H9 (cell line): ENCODE data around the gene SP100. TPM values are rescaled to one million over a fixed set of nuclear protein-coding genes. Genes with fewer than 3 reads are reported as not detected.

Experiments
- DNase-seq: peaks from one replicate; pipeline ENCODE4 v3.0.0-alpha.2; 2017
- H2AFZ ChIP-seq: one replicate; pipeline ENCODE4 v1.6.1; 2013; ENCODE audit warnings: mild to moderate bottlenecking, low read length, control low read depth, moderate library complexity
- H2AK5ac ChIP-seq: 2 replicates; pipeline ENCODE4 v1.6.1; 2013; ENCODE audit warnings: low read length, control low read depth, mixed read lengths; ENCODE audit not compliant: insufficient read length
- H2BK120ac ChIP-seq: one replicate; pipeline ENCODE4 v1.6.1; 2013; ENCODE audit warnings: low read depth, mild to moderate bottlenecking, low read length, control low read depth, inconsistent platforms; ENCODE audit not compliant: poor library complexity, severe bottlenecking
- H2BK12ac ChIP-seq: 2 replicates; pipeline ENCODE4 v1.6.1; 2013; ENCODE audit warnings: low read length, control low read depth, mixed read lengths, low read depth; ENCODE audit not compliant: insufficient read length
- H2BK15ac ChIP-seq: 2 replicates; pipeline ENCODE4 v1.6.1; 2013; ENCODE audit warnings: low read depth, low read length, control low read depth
- H2BK20ac ChIP-seq: one replicate; pipeline ENCODE4 v1.6.1; 2013; ENCODE audit warnings: low read depth, mild to moderate bottlenecking, low read length, control low read depth, inconsistent platforms; ENCODE audit not compliant: poor library complexity, severe bottlenecking
- H2BK5ac ChIP-seq: 2 replicates; pipeline ENCODE4 v1.6.1; 2013; ENCODE audit warnings: low read length, control low read depth, mixed read lengths; ENCODE audit not compliant: insufficient read length
- H3K14ac ChIP-seq: 2 replicates; pipeline ENCODE4 v1.6.1; 2013; ENCODE audit warnings: low read length, control low read depth; ENCODE audit not compliant: insufficient read depth
- H3K18ac ChIP-seq: 2 replicates; pipeline ENCODE4 v1.6.1; 2013; ENCODE audit warnings: low read depth, mild to moderate bottlenecking, mixed read lengths, low read length, control low read depth; ENCODE audit not compliant: insufficient read length
- H3K23ac ChIP-seq: 2 replicates; pipeline ENCODE4 v1.6.1; 2013; ENCODE audit warnings: low read length, control low read depth, mixed read lengths, low read depth; ENCODE audit not compliant: insufficient read length
- H3K23me2 ChIP-seq: 2 replicates; pipeline ENCODE4 v1.6.1; 2013; ENCODE audit warnings: low read depth, mild to moderate bottlenecking, mixed read lengths, low read length, control low read depth; ENCODE audit not compliant: insufficient read length, poor library complexity, severe bottlenecking
- H3K27ac ChIP-seq: 2 replicates; pipeline ENCODE4 v1.5.1; 2013; ENCODE audit warnings: low read length, control low read depth, mixed read lengths, low read depth; ENCODE audit not compliant: insufficient read length
- H3K27me3 ChIP-seq: 2 replicates; pipeline ENCODE4 v1.6.1; 2013; ENCODE audit warnings: low read length, control low read depth, inconsistent platforms; ENCODE audit not compliant: insufficient read depth
- H3K4ac ChIP-seq: 2 replicates; pipeline ENCODE4 v1.6.1; 2013; ENCODE audit warnings: low read depth, mild to moderate bottlenecking, control low read depth, inconsistent platforms, low read length, moderate library complexity
- H3K4me1 ChIP-seq: 2 replicates; pipeline ENCODE4 v1.6.1; 2013; ENCODE audit warnings: low read length, control low read depth, inconsistent platforms; ENCODE audit not compliant: insufficient read depth
- H3K4me2 ChIP-seq: 2 replicates; pipeline ENCODE4 v1.6.1; 2013; ENCODE audit warnings: low read length, control low read depth, mixed read lengths; ENCODE audit not compliant: insufficient read length, insufficient read depth
- H3K56ac ChIP-seq: 2 replicates; pipeline ENCODE4 v1.6.1; 2013; ENCODE audit warnings: low read depth, mild to moderate bottlenecking, mixed read lengths, low read length, control low read depth; ENCODE audit not compliant: insufficient read length
- H3K79me1 ChIP-seq: 2 replicates; pipeline ENCODE4 v1.6.1; 2013; ENCODE audit warnings: low read depth, mild to moderate bottlenecking, moderate library complexity, low read length, control low read depth, inconsistent platforms; ENCODE audit not compliant: insufficient read depth, poor library complexity, severe bottlenecking
- H3K79me2 ChIP-seq: 2 replicates; pipeline ENCODE4 v1.6.1; 2013; ENCODE audit warnings: low read length, control low read depth, inconsistent platforms; ENCODE audit not compliant: insufficient read depth
- H3K9ac ChIP-seq: 2 replicates; pipeline ENCODE4 v1.6.1; 2013; ENCODE audit warnings: low read length, control low read depth, mixed read lengths; ENCODE audit not compliant: insufficient read length; ENCODE audit errors: extremely low read depth
- H3K9me3 ChIP-seq: one replicate; pipeline ENCODE4 v1.6.1; 2013; ENCODE audit warnings: low read depth, low read length, inconsistent platforms; ENCODE audit not compliant: control insufficient read depth
- H3T11ph ChIP-seq: one replicate; pipeline ENCODE4 v1.6.1; 2013; ENCODE audit warnings: mild to moderate bottlenecking, low read length, control low read depth, inconsistent platforms
- H4K20me1 ChIP-seq: one replicate; pipeline ENCODE4 v1.6.1; 2013; ENCODE audit not compliant: control insufficient read depth, insufficient read length, insufficient read depth
- H4K5ac ChIP-seq: 2 replicates; pipeline ENCODE4 v1.6.1; 2013; ENCODE audit warnings: low read depth, mild to moderate bottlenecking, mixed read lengths, low read length, control low read depth; ENCODE audit not compliant: insufficient read length
- H4K8ac ChIP-seq: replicated peaks from 2 replicates; pipeline ENCODE4 v1.6.1; 2013; ENCODE audit warnings: low read length, control low read depth, mixed read lengths, low read depth; ENCODE audit not compliant: insufficient read length
- H4K91ac ChIP-seq: 2 replicates; pipeline ENCODE4 v1.6.1; 2013; ENCODE audit warnings: low read depth, mild to moderate bottlenecking, moderate library complexity, mixed read lengths, low read length, control low read depth; ENCODE audit not compliant: insufficient read length
- H3K27ac Mint-ChIP-seq, 3 experiments: 2 replicates in 2 of 3; 3 replicates in 1 of 3; pipeline ENCODE4 v1.8.0; 2020 to 2021; ENCODE audit warnings: mixed read lengths in 3 of 3, mild to moderate bottlenecking in 1 of 3, moderate library complexity in 1 of 3
- H3K27me3 Mint-ChIP-seq: 2 replicates; pipeline ENCODE4 v1.8.0; 2021; ENCODE audit warnings: low read depth, mild to moderate bottlenecking, moderate library complexity, mixed read lengths
- H3K36me3 Mint-ChIP-seq, 3 experiments: 2 replicates in 2 of 3; 3 replicates in 1 of 3; pipeline ENCODE4 v1.8.0; 2020 to 2021; ENCODE audit warnings: low read depth in 3 of 3, mixed read lengths in 3 of 3; ENCODE audit not compliant: insufficient read depth in 1 of 3
- H3K4me1 Mint-ChIP-seq, 2 experiments: 2 replicates each; pipeline ENCODE4 v1.8.0; 2020; ENCODE audit warnings: mixed read lengths in 2 of 2
- H3K4me3 Mint-ChIP-seq, 2 experiments: 2 replicates in 1 of 2; 3 replicates in 1 of 2; pipeline ENCODE4 v1.8.0; 2020 to 2021; ENCODE audit warnings: mild to moderate bottlenecking in 2 of 2, mixed read lengths in 2 of 2, moderate library complexity in 1 of 2
- H3K9me3 Mint-ChIP-seq, 2 experiments: 2 replicates in 1 of 2; 3 replicates in 1 of 2; pipeline ENCODE4 v1.8.0; 2020; ENCODE audit warnings: mild to moderate bottlenecking in 2 of 2, mixed read lengths in 2 of 2, moderate library complexity in 1 of 2
- CTCF ChIP-seq: fragments of 200-600 bp; sonication (generic); conservative IDR thresholded peaks from 3 replicates; pipeline ENCODE4 v1.8.0; 2021; ENCODE audit warnings: antibody characterized with exemption, mild to moderate bottlenecking
- total RNA-seq: library from RNA; stranded (reverse); gene quantifications from 2 replicates; pipeline ENCODE4 v1.2.1, GENCODE V29; 2021

The SP100 gene
- total RNA-seq, 1 experiment from 2014 or later, result 0.28 TPM

GRCh38 chr2:230459216-230459615 lies 43.2 kb downstream of the SP100 start:
- Histone ChIP-seq H2BK20ac (no peak overlapping the region), H2BK15ac (no peak overlapping the region), H2AK5ac (no peak overlapping the region), H3T11ph (no peak overlapping the region), H3K23me2 (no peaks in the 10 kb centered on the region), H3K14ac (no peak overlapping the region), H3K4ac (no peak overlapping the region), H3K27me3 (no peaks in the 10 kb centered on the region), H3K9me3 (no peaks in the 10 kb centered on the region), H2BK120ac (no peak overlapping the region), H4K20me1 (no peaks in the 10 kb centered on the region), H2BK12ac (no peak overlapping the region), H3K18ac (no peak overlapping the region), H3K4me2 (no peak overlapping the region), H3K56ac (no peak overlapping the region), H3K79me1 (no peaks in the 10 kb centered on the region), H2AFZ (no peak overlapping the region), H3K4me1 (peaks cover 3% of the 10 kb centered on the region; the same call in 1 of the 2 replicates), H3K27ac (no peak overlapping the region), H4K5ac (no peak overlapping the region), H3K23ac (no peak overlapping the region), H3K9ac (no peak overlapping the region), H3K79me2 (no peaks in the 10 kb centered on the region), H2BK5ac (no peak overlapping the region), H4K8ac (no peak overlapping the region), H4K91ac (no peak overlapping the region)
- Mint-ChIP-seq H3K4me1 (peaks cover 15 to 18% of the 10 kb centered on the region in 2 experiments), H3K27me3 (peaks cover 1% of the 10 kb centered on the region; the same call in 1 of the 2 replicates), H3K9me3 (peaks cover 4 to 6% of the 10 kb centered on the region in 2 experiments; a peak in 4 of 5 replicates), H3K4me3 (no peak overlapping the region), H3K27ac (no peak overlapping the region), H3K36me3 (peaks cover 0 to 7% (median 0%) of the 10 kb centered on the region in 3 experiments; a peak in 1 of 7 replicates)
- DNase-seq, result no peak
- no peak for TF ChIP-seq CTCF
